ENCODE data around the gene FUZ.

The FUZ gene

GRCh38 chr19:49837009-49837310, 23.9 kb upstream of the FUZ start:
- no peaks in the 10 kb centered on the region for H3K79me2 ChIP-seq (ENCODE audit: insufficient read depth, low read length)
- H3K9me2 ChIP-seq (replicated peaks; ENCODE audit: low read depth, low read length): no peaks in the 10 kb centered on the region
- no peak overlapping the region for H3K4me2 ChIP-seq (ENCODE audit: low read depth, low read length, poor library complexity, severe bottlenecking)
- no peaks in the 10 kb centered on the region for H3F3A ChIP-seq (ENCODE audit: low read depth)
- peaks cover 15% of the 10 kb centered on the region for H3K4me1 ChIP-seq (ENCODE audit: insufficient read depth, low read length, poor library complexity, severe bottlenecking)
- H3K9ac ChIP-seq (ENCODE audit: low read depth, low read length, poor library complexity, severe bottlenecking): no peak overlapping the region
- H3K36me3 ChIP-seq (ENCODE audit: insufficient read depth, low read length): peaks cover 48% of the 10 kb centered on the region; the same call in 1 of the 2 replicates
- H3K27me3 ChIP-seq (ENCODE audit: insufficient read depth, low read length, poor library complexity, severe bottlenecking): no peaks in the 10 kb centered on the region
- H3K4me3 ChIP-seq (ENCODE audit: low read length, poor library complexity, severe bottlenecking): no peak overlapping the region
- no peaks in the 10 kb centered on the region for H4K20me1 ChIP-seq (ENCODE audit: insufficient read depth, low read length, poor library complexity, severe bottlenecking)
- H3K9me3 ChIP-seq (ENCODE audit: insufficient read depth, low read depth, low read length): no peaks in the 10 kb centered on the region
- H2AFZ ChIP-seq (ENCODE audit: low read length): no peak overlapping the region
- TF ChIP-seq CTCF (conservative IDR thresholded peaks at IDR 0.05; ENCODE audit: low read length) (no peak), EZH2phosphoT487 (IDR thresholded peaks at IDR 0.05; ENCODE audit: borderline replicate concordance) (no peak)

GRCh38 chr19:49836176-49837008, 23.3 kb upstream of the FUZ start:
- H3K4me2 ChIP-seq (ENCODE audit: low read depth, low read length, poor library complexity, severe bottlenecking): no peak overlapping the region
- H3K4me1 ChIP-seq (ENCODE audit: insufficient read depth, low read length, poor library complexity, severe bottlenecking): peaks cover 21% of the 10 kb centered on the region
- peaks cover 54% of the 10 kb centered on the region; the same call in 1 of the 2 replicates for H3K36me3 ChIP-seq (ENCODE audit: insufficient read depth, low read length)
- no peaks in the 10 kb centered on the region for H3K9me3 ChIP-seq (ENCODE audit: insufficient read depth, low read depth, low read length)
- TF ChIP-seq EZH2phosphoT487 (IDR thresholded peaks at IDR 0.05; ENCODE audit: borderline replicate concordance) (no peak), CTCF (conservative IDR thresholded peaks at IDR 0.05; ENCODE audit: low read length) (no peak)
- no peak overlapping the region for H3K4me3 ChIP-seq (ENCODE audit: low read length, poor library complexity, severe bottlenecking)
- no peaks in the 10 kb centered on the region for H4K20me1 ChIP-seq (ENCODE audit: insufficient read depth, low read length, poor library complexity, severe bottlenecking)
- H3K9me2 ChIP-seq (replicated peaks; ENCODE audit: low read depth, low read length): no peaks in the 10 kb centered on the region
- no peaks in the 10 kb centered on the region for H3K27me3 ChIP-seq (ENCODE audit: insufficient read depth, low read length, poor library complexity, severe bottlenecking)
- no peak overlapping the region for H2AFZ ChIP-seq (ENCODE audit: low read length)
- no peak overlapping the region for H3K9ac ChIP-seq (ENCODE audit: low read depth, low read length, poor library complexity, severe bottlenecking)
- H3K79me2 ChIP-seq (ENCODE audit: insufficient read depth, low read length): no peaks in the 10 kb centered on the region
- no peaks in the 10 kb centered on the region for H3F3A ChIP-seq (ENCODE audit: low read depth)

GRCh38 chr19:49835562-49835961, 22.5 kb upstream of the FUZ start:
- no peak for TF ChIP-seq EZH2phosphoT487 (IDR thresholded peaks at IDR 0.05; ENCODE audit: borderline replicate concordance)
- TF ChIP-seq CTCF (conservative IDR thresholded peaks at IDR 0.05; ENCODE audit: low read length): no peak
- Histone ChIP-seq H3K9me2 (replicated peaks; ENCODE audit: low read depth, low read length) (no peaks in the 10 kb centered on the region), H3K36me3 (ENCODE audit: insufficient read depth, low read length) (peaks cover 59% of the 10 kb centered on the region; the same call in 1 of the 2 replicates)

More at GRCh38 chr19:49835562-49835961, 22.5 kb upstream of the FUZ start:
- Histone ChIP-seq H3K27me3 (ENCODE audit: insufficient read depth, low read length, poor library complexity, severe bottlenecking) (no peaks in the 10 kb centered on the region), H3K9me3 (ENCODE audit: insufficient read depth, low read depth, low read length) (no peaks in the 10 kb centered on the region), H3K4me3 (ENCODE audit: low read length, poor library complexity, severe bottlenecking) (no peak overlapping the region), H3K4me2 (ENCODE audit: low read depth, low read length, poor library complexity, severe bottlenecking) (no peak overlapping the region), H3K9ac (ENCODE audit: low read depth, low read length, poor library complexity, severe bottlenecking) (no peak overlapping the region), H4K20me1 (ENCODE audit: insufficient read depth, low read length, poor library complexity, severe bottlenecking) (peaks cover 3% of the 10 kb centered on the region), H3K4me1 (ENCODE audit: insufficient read depth, low read length, poor library complexity, severe bottlenecking) (peaks cover 29% of the 10 kb centered on the region), H3K79me2 (ENCODE audit: insufficient read depth, low read length) (no peaks in the 10 kb centered on the region), H3F3A (ENCODE audit: low read depth) (no peaks in the 10 kb centered on the region), H2AFZ (ENCODE audit: low read length) (no peak overlapping the region)

All from Loucy (cell line).